Panc1 (cell line): ENCODE measurements around the gene IPO4. TPM values are rescaled to one million over a fixed set of nuclear protein-coding genes. Genes with fewer than 3 reads are reported as not detected.

Source experiments
- ATAC-seq: fragments of 200-7000 bp; cut with Tn5 transposase; 2 replicates; pipeline ENCODE4 v1.9.1; 2020; ENCODE audit warnings: mild to moderate bottlenecking, moderate library complexity
- BruUV-seq: library from RNA; stranded (reverse); fragments of 400-500 nt; replicated peaks from 2 replicates; lab custom pipeline; 2021; lab: Mats Ljungman, UMichigan
- CTCF ChIA-PET: fragments of 300-600 bp; sonication (Branson Sonifier 250); formaldehyde crosslinking; loops from one replicate; lab custom pipeline; 2022; ENCODE audit warnings: antibody characterized with exemption; lab: Charles Lee
- POLR2A ChIA-PET: fragments of 300-600 bp; sonication (Branson Sonifier 250); formaldehyde crosslinking; loops from one replicate; lab custom pipeline; 2022; ENCODE audit warnings: antibody characterized with exemption; lab: Charles Lee
- DNase-seq: peaks from one replicate; pipeline ENCODE4 v3.0.0-alpha.2; 2010; ENCODE audit warnings: low read depth, low spot score
- H3K27ac ChIP-seq: 2 replicates; pipeline ENCODE4 v1.5.1; 2011; ENCODE audit warnings: mild to moderate bottlenecking, low read length, inconsistent platforms
- H3K27me3 ChIP-seq: fragments of 200-500 bp; sonication (Bioruptor generic); 2 replicates; pipeline ENCODE4 v1.6.0; 2014; ENCODE audit warnings: low read length, inconsistent platforms; ENCODE audit not compliant: control insufficient read depth, insufficient read depth
- H3K36me3 ChIP-seq: fragments of 200-500 bp; sonication (Bioruptor generic); 2 replicates; pipeline ENCODE4 v1.5.1; 2014; ENCODE audit warnings: inconsistent platforms, mild to moderate bottlenecking, low read length, moderate library complexity; ENCODE audit not compliant: control insufficient read depth, insufficient read depth
- H3K4me1 ChIP-seq: 2 replicates; pipeline ENCODE4 v1.5.1; 2011; ENCODE audit warnings: inconsistent platforms, mild to moderate bottlenecking, low read length, moderate library complexity; ENCODE audit not compliant: control insufficient read depth, insufficient read depth
- H3K4me3 ChIP-seq, 2 experiments: 2 replicates each; pipeline ENCODE4 v1.5.1; 2011 to 2012; ENCODE audit warnings: low read depth in 2 of 2, low read length in 2 of 2, mild to moderate bottlenecking in 2 of 2, inconsistent platforms in 1 of 2, moderate library complexity in 1 of 2
- H3K9me3 ChIP-seq: fragments of 200-500 bp; sonication (Bioruptor generic); 2 replicates; pipeline ENCODE4 v1.5.1; 2014; ENCODE audit warnings: low read depth, mild to moderate bottlenecking, inconsistent platforms, low read length, moderate library complexity; ENCODE audit not compliant: control insufficient read depth, insufficient read depth
- CTCF ChIP-seq: fragments of 450-650 bp; IDR thresholded peaks from 2 replicates; pipeline ENCODE4 v1.5.1; 2017; ENCODE audit warnings: mild to moderate bottlenecking
- POLR2AphosphoS5 ChIP-seq: IDR thresholded peaks from 2 replicates; pipeline ENCODE4 v1.6.1; 2012; ENCODE audit warnings: mild to moderate bottlenecking, low read depth, low read length, moderate library complexity
- SIN3A ChIP-seq: IDR thresholded peaks from 2 replicates; pipeline ENCODE4 v1.6.1; 2012; ENCODE audit warnings: low read depth, mild to moderate bottlenecking, low read length, moderate library complexity, borderline replicate concordance; ENCODE audit not compliant: insufficient read depth
- TCF7L2 ChIP-seq: IDR thresholded peaks from 2 replicates; pipeline ENCODE4 v1.6.1; 2011; ENCODE audit warnings: mild to moderate bottlenecking, low read depth, low read length, inconsistent platforms
- in situ Hi-C: cut with HindIII; loops from 2 replicates; pipeline ENCODE4 v1.10.0; 2016; ENCODE audit warnings: low sequenced_read_pairs, low pct_unique_long_range_greater_than_20kb
- intact Hi-C: fragments of 100-400 bp; cut with micrococcal nuclease; formaldehyde crosslinking; loops from one replicate; pipeline ENCODE4 v1.10.0; 2022; ENCODE audit not compliant: unreplicated experiment
- total RNA-seq: library from RNA; stranded (reverse); gene quantifications from one replicate; pipeline ENCODE4 v1.2.1, GENCODE V29; 2021; ENCODE audit not compliant: unreplicated experiment
- TF ChIP-seq, protein P1 (sequence below), 2 experiments: IDR thresholded peaks; 2 replicates each; pipeline ENCODE4 v1.6.1; 2011 to 2012; ENCODE audit warnings: low read depth in 2 of 2, control low read depth in 1 of 2, low read length in 1 of 2, mild to moderate bottlenecking in 1 of 2, moderate library complexity in 1 of 2; ENCODE audit not compliant: insufficient read depth in 1 of 2

Gene IPO4
- total RNA-seq, 1 experiment from 2014 or later, result 103 TPM

DNA sequence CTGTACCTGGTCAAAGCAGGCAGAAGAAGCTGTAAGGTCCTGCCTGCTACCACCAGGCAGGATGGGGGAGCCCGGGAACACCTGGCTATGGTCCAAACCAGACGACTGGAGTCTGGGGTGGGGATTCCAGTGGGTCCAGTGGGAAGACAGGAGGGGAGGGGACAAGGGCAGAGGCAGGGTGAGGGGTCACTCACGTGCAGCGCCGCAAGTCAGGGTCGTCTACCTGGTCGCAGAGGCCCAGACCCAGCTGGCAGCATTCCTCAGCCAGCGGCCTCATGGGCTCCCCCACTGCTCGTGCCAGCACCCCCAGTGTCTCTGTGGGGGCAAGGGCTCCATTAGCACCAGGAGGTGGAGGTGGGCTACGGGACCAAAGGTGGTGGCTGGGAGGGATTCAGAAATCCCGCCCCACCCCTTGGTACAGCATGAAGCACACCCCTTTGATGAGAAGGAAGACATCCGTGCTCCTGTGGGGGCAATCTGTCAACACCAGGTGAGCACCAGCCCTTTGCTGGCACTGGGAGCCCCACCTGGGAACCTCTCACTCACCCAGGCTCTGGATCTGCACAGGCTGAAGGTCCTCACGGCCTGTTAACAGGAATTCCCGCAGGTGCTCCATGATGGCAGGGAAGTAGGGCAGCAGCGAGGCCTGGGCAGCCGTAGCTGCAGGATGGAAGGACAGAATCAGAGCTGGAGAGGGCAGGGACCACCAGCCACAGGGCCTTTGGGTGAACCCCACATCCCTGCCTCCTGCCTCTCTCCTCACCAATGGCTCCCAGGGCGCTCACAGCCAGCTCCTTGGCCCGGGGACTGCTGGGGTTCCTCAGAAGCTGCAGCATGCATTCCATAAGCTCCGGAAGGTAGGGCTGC, 4.3 kb downstream of the IPO4 start:
- intact Hi-C loops (no loop called here), in situ Hi-C loops (no loop called here)
- BruUV-seq, result no TSS peak
- H3K4me1 ChIP-seq, result peaks cover 8% of the 10 kb centered on the region; the same call in 1 of the 2 replicates
- ATAC-seq (no peak), DNase-seq (no peak)
- CTCF ChIA-PET, result no interaction called here
- TF ChIP-seq TCF7L2 (no peak), POLR2AphosphoS5 (no peak), SIN3A (no peak), CTCF (no peak)
- TF ChIP-seq, protein P1, sequence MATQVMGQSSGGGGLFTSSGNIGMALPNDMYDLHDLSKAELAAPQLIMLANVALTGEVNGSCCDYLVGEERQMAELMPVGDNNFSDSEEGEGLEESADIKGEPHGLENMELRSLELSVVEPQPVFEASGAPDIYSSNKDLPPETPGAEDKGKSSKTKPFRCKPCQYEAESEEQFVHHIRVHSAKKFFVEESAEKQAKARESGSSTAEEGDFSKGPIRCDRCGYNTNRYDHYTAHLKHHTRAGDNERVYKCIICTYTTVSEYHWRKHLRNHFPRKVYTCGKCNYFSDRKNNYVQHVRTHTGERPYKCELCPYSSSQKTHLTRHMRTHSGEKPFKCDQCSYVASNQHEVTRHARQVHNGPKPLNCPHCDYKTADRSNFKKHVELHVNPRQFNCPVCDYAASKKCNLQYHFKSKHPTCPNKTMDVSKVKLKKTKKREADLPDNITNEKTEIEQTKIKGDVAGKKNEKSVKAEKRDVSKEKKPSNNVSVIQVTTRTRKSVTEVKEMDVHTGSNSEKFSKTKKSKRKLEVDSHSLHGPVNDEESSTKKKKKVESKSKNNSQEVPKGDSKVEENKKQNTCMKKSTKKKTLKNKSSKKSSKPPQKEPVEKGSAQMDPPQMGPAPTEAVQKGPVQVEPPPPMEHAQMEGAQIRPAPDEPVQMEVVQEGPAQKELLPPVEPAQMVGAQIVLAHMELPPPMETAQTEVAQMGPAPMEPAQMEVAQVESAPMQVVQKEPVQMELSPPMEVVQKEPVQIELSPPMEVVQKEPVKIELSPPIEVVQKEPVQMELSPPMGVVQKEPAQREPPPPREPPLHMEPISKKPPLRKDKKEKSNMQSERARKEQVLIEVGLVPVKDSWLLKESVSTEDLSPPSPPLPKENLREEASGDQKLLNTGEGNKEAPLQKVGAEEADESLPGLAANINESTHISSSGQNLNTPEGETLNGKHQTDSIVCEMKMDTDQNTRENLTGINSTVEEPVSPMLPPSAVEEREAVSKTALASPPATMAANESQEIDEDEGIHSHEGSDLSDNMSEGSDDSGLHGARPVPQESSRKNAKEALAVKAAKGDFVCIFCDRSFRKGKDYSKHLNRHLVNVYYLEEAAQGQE (IDR thresholded peaks at IDR 0.05; ENCODE audit: insufficient read depth in 1 of 2, low read depth in 2 of 2, low read length in 1 of 2), result no peak
- H3K36me3 ChIP-seq, result 0 out of 2 replicates have a peak, but pooled peaks cover 2% of the 10 kb centered on the region
- no peaks in the 10 kb centered on the region for H3K9me3 ChIP-seq
- POLR2A ChIA-PET, result no interaction called here
- no peak overlapping the region for H3K4me3 ChIP-seq
- H3K27ac ChIP-seq, result no peak overlapping the region
- no peaks in the 10 kb centered on the region for H3K27me3 ChIP-seq

- no peaks in the 10 kb centered on the region for H3K9me3 ChIP-seq
- ATAC-seq, result no peak
- peaks cover 4% of the 10 kb centered on the region; the same call in 1 of the 2 replicates for H3K4me1 ChIP-seq
- 0 out of 2 replicates have a peak, but pooled peaks cover 2% of the 10 kb centered on the region for H3K36me3 ChIP-seq
- no peak overlapping the region for H3K27ac ChIP-seq
- POLR2A ChIA-PET, result interaction anchor here (0.5 to 0.6 kb wide), 2 partner anchors 12 to 42 kb away, joined by 9 to 11 read pairs; no protein-coding TSS in a partner anchor
- no peak for DNase-seq
- intact Hi-C loops, result no loop called here
- no peaks in the 10 kb centered on the region for H3K27me3 ChIP-seq
- TF ChIP-seq POLR2AphosphoS5 (no peak), CTCF (no peak), TCF7L2 (no peak)
- TF ChIP-seq, protein P1 (IDR thresholded peaks at IDR 0.05; ENCODE audit: insufficient read depth in 1 of 2, low read depth in 2 of 2, low read length in 1 of 2), result no peak
- BruUV-seq, result no TSS peak
- CTCF ChIA-PET, result no interaction called here
- in situ Hi-C loops, result no loop called here
- H3K4me3 ChIP-seq, result no peak overlapping the region
Observed at GRCh38 chr14:24183014-24183481, 5.6 kb downstream of the IPO4 start.
